ENCODE measurements around the gene MYH9.
"Not testable (repeated sequence)": the region's sequence is repeated elsewhere in the genome, so short reads cannot be mapped to it uniquely, and the experiment has no call there.

DNA sequence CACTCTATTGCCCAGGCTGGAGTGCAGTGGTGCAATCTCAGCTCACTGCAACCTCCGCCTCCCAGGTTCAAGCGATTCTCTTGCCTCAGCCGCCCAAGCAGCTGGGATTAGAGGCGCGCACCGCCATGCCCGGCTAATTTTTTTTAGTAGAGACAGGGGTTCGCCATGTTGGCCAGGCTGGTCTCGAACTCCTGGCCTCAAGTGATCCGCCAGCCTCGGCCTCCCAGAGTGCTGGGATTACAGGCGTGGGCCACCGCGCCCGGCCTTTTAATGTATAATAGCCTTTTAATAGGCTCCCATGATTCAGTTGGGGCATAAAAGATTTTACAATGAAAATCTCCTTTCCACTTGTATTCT is 21.8 kb upstream of the MYH9 start:
- TF ChIP-seq, protein P1, sequence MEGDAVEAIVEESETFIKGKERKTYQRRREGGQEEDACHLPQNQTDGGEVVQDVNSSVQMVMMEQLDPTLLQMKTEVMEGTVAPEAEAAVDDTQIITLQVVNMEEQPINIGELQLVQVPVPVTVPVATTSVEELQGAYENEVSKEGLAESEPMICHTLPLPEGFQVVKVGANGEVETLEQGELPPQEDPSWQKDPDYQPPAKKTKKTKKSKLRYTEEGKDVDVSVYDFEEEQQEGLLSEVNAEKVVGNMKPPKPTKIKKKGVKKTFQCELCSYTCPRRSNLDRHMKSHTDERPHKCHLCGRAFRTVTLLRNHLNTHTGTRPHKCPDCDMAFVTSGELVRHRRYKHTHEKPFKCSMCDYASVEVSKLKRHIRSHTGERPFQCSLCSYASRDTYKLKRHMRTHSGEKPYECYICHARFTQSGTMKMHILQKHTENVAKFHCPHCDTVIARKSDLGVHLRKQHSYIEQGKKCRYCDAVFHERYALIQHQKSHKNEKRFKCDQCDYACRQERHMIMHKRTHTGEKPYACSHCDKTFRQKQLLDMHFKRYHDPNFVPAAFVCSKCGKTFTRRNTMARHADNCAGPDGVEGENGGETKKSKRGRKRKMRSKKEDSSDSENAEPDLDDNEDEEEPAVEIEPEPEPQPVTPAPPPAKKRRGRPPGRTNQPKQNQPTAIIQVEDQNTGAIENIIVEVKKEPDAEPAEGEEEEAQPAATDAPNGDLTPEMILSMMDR (IDR thresholded peaks at IDR 0.05; ENCODE audit: poor library complexity, severe bottlenecking): not testable (repeated sequence)
- TF ChIP-seq POLR2AphosphoS5 (IDR thresholded peaks at IDR 0.05); MXI1 (conservative IDR thresholded peaks at IDR 0.05; ENCODE audit: poor library complexity, severe bottlenecking); RAD21 (conservative IDR thresholded peaks at IDR 0.05); SMC3 (conservative IDR thresholded peaks at IDR 0.05; ENCODE audit: poor library complexity); EZH2 (IDR thresholded peaks at IDR 0.05; ENCODE audit: borderline replicate concordance, insufficient read depth, low read length, poor library complexity, severe bottlenecking); EP300 (conservative IDR thresholded peaks at IDR 0.05; ENCODE audit: poor library complexity, severe bottlenecking): not testable (repeated sequence)
- TF ChIP-seq, protein P2, sequence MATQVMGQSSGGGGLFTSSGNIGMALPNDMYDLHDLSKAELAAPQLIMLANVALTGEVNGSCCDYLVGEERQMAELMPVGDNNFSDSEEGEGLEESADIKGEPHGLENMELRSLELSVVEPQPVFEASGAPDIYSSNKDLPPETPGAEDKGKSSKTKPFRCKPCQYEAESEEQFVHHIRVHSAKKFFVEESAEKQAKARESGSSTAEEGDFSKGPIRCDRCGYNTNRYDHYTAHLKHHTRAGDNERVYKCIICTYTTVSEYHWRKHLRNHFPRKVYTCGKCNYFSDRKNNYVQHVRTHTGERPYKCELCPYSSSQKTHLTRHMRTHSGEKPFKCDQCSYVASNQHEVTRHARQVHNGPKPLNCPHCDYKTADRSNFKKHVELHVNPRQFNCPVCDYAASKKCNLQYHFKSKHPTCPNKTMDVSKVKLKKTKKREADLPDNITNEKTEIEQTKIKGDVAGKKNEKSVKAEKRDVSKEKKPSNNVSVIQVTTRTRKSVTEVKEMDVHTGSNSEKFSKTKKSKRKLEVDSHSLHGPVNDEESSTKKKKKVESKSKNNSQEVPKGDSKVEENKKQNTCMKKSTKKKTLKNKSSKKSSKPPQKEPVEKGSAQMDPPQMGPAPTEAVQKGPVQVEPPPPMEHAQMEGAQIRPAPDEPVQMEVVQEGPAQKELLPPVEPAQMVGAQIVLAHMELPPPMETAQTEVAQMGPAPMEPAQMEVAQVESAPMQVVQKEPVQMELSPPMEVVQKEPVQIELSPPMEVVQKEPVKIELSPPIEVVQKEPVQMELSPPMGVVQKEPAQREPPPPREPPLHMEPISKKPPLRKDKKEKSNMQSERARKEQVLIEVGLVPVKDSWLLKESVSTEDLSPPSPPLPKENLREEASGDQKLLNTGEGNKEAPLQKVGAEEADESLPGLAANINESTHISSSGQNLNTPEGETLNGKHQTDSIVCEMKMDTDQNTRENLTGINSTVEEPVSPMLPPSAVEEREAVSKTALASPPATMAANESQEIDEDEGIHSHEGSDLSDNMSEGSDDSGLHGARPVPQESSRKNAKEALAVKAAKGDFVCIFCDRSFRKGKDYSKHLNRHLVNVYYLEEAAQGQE (IDR thresholded peaks at IDR 0.05; ENCODE audit: borderline replicate concordance): not testable (repeated sequence)
